Measurements from ENCODE around the gene TTC12. TPM values are rescaled to one million over a fixed set of nuclear protein-coding genes. Genes with fewer than 3 reads are reported as not detected.

The TTC12 gene
- total RNA-seq, 4 donors from 2014 or later, result 2.2 to 14.7 (median 10.8) TPM

DNA sequence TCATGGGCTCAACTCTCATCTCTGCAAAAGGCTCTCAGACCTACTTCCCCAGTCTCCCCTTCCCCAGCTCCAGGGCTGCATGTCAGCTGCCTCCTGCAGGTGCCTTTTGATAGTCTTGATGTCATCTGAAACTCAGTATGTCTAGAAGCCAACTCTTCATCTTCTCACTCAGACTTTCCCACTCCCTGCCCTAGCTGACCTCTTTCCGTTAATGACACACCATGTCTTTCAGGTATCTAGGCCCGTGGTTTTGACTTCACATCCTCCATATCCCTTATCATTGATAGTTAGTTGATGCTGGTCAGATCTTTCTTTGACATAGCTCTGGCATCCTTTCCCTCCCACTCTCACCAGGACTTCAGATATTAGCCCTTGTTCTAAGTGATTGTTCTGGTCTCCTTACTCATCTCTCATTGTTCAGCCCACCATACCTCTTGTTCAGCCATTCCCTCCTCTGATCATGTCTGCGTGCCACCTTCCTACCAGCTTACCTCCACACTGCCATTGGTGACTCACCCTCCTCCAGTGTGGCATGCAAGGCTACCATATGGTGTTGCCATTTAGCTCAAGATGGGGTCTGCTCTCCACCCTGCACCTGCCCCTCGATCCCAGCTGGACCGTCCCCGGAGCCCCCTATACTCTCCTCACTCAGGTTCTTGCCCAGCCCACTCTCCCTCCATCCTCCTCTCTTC, 18.4 kb downstream of the TTC12 start:
- H3K27me3 ChIP-seq, result no peaks in the 10 kb centered on the region
- no peak overlapping the region for H3K4me3 ChIP-seq
- no peak for DNase-seq
- 87 to 97% methylated on average over 6 of the region's 6 CpGs for WGBS, 2 donors
- intact Hi-C loops (cut with DNase I), result no loop called here
- no peaks in the 10 kb centered on the region for H3K4me1 ChIP-seq
- H3K27ac ChIP-seq, result no peak overlapping the region
- H3K9me3 ChIP-seq, result no peaks in the 10 kb centered on the region
- H3K36me3 ChIP-seq, result peaks cover 0 to 94% (median 0%) of the 10 kb centered on the region in 3 donors
- TF ChIP-seq POLR2A (IDR thresholded peaks at IDR 0.05) (no peak), CTCF (IDR thresholded peaks at IDR 0.05) (no peak)

- no peak overlapping the region for H3K27ac ChIP-seq
- DNase-seq, result no peak
- H3K9me3 ChIP-seq, result no peaks in the 10 kb centered on the region
- WGBS, 2 donors, result 88 to 89% methylated on average over 1 of the region's 1 CpG
- TF ChIP-seq CTCF (IDR thresholded peaks at IDR 0.05), result no peak
- no peak for TF ChIP-seq POLR2A (IDR thresholded peaks at IDR 0.05)
- H3K4me1 ChIP-seq, result no peaks in the 10 kb centered on the region
- H3K27me3 ChIP-seq, result no peaks in the 10 kb centered on the region
- no peak overlapping the region for H3K4me3 ChIP-seq
- peaks cover 0 to 94% (median under 1%) of the 10 kb centered on the region in 3 donors for H3K36me3 ChIP-seq
- intact Hi-C loops (cut with DNase I), result no loop called here
These were observed 19.8 kb downstream of the TTC12 start for GRCh38 chr11:113334183-113334582.

DNA sequence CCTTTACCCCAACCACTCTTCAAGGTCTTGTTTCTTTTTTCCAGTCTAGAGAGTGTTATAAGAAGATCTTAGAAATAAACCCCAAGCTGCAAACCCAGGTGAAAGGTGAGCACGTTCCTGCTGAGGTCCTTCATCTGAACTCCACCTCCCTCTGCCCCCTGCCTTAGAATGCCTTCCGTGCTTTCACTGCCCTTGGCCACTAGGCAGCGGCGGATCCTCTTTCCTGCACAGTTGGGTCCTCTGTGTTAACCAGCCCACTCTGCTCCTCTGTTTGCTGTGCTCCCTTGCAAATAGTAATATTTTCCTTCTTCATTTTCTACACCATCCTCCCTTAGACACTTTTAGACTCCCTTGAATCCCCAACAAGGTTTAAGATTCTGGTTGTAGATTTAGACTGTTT, 24.3 kb downstream of the TTC12 start:
- TF ChIP-seq POLR2A (IDR thresholded peaks at IDR 0.05), result no peak
- no peak for TF ChIP-seq CTCF (IDR thresholded peaks at IDR 0.05)
- H3K4me3 ChIP-seq, result no peak overlapping the region
- intact Hi-C loops (cut with DNase I), result no loop called here
- H3K36me3 ChIP-seq, result peaks cover 3 to 97% (median 7%) of the 10 kb centered on the region in 3 donors
- no peaks in the 10 kb centered on the region for H3K4me1 ChIP-seq
- H3K27ac ChIP-seq, result no peak overlapping the region
- WGBS, 2 donors, result 78 to 94% methylated on average over 4 of the region's 4 CpGs
- no peaks in the 10 kb centered on the region for H3K9me3 ChIP-seq
- H3K27me3 ChIP-seq, result no peaks in the 10 kb centered on the region
- DNase-seq, result no peak

- WGBS, 2 donors, result 79 to 84% methylated on average over 5 to 6 of the region's 6 CpGs
- Histone ChIP-seq H3K4me1 (no peaks in the 10 kb centered on the region), H3K4me3 (no peak overlapping the region), H3K9me3 (no peaks in the 10 kb centered on the region), H3K27ac (no peak overlapping the region), H3K27me3 (no peaks in the 10 kb centered on the region), H3K36me3 (peaks cover 3 to 96% (median 7%) of the 10 kb centered on the region in 3 donors)
- DNase-seq, result no peak
- TF ChIP-seq CTCF (IDR thresholded peaks at IDR 0.05), result no peak
- no peak for TF ChIP-seq POLR2A (IDR thresholded peaks at IDR 0.05)
- intact Hi-C loops (cut with DNase I), result no loop called here
These were observed 25.7 kb downstream of the TTC12 start for GRCh38 chr11:113339929-113340589.

DNA sequence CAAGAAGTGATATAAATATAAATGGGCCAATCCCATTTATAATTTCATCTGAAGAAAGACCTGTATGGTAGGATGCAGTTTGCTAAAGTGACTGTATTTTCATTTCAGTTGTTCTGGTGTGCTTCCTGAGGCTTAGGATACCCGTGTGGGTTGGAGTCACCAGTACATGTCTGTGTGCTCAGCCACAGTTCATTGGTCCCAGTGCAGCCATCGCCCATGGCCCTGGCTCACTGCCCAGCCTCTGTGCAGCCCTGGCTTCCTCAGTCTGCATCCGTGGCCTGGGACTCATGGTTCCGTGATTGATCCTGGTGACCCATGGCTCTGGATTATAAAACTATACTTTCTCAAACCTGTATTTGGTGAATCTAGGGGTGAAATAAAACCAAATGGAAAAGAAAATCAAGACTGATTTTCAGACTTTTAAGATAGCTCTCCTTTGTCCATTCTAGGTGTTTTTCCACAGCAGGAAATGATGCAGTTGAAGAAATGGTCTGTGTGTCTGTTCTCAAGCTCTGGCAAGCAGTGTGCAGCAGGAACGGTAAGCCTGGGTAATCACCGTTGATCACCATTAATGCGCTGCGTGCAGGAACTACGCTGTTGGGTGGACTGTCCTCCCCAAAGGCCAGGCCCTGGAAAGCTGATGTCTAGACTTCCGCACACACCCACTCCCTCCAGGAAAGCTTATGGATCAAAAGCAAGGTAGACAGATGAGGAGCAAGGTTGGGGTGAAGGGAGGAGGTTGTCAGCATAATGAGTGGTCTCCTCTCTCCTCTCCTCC, 27.2 kb downstream of the TTC12 start:
- Histone ChIP-seq H3K27ac (no peak overlapping the region), H3K4me3 (no peak overlapping the region), H3K4me1 (peaks cover 0 to 7% (median 0%) of the 10 kb centered on the region in 3 donors), H3K9me3 (no peaks in the 10 kb centered on the region), H3K27me3 (no peaks in the 10 kb centered on the region), H3K36me3 (peaks cover 3 to 89% (median 7%) of the 10 kb centered on the region in 3 donors)
- TF ChIP-seq CTCF (IDR thresholded peaks at IDR 0.05) (no peak), POLR2A (IDR thresholded peaks at IDR 0.05) (no peak)
- intact Hi-C loops (cut with DNase I), result no loop called here
- WGBS, 2 donors, result 84 to 89% methylated on average over 9 to 10 of the region's 10 CpGs
- no peak for DNase-seq

Measured in esophagus squamous epithelium (tissue), 5 donors.